DND-41 (cell line): ENCODE data around the gene GATA2.

Experiments
- ATAC-seq: fragments of 200-7000 bp; cut with Tn5 transposase; 3 replicates; pipeline ENCODE4 v1.9.1; 2021; ENCODE audit warnings: low read depth; ENCODE audit not compliant: insufficient read depth
- DNase-seq: peaks from one replicate; pipeline ENCODE4 v3.0.0-alpha.2; 2020
- H2AFZ ChIP-seq: 2 replicates; pipeline ENCODE4 v1.6.0; 2012; ENCODE audit warnings: low read depth, low read length
- H3K27ac ChIP-seq: 2 replicates; pipeline ENCODE4 v1.5.1; 2012; ENCODE audit warnings: low read length, inconsistent platforms
- H3K27me3 ChIP-seq: fragments of 200-600 bp; sonication (generic); 2 replicates; pipeline ENCODE4 v1.6.0; 2012; ENCODE audit warnings: low read length, mild to moderate bottlenecking, inconsistent platforms; ENCODE audit not compliant: insufficient read depth, poor library complexity
- H3K36me3 ChIP-seq: 2 replicates; pipeline ENCODE4 v1.5.1; 2012; ENCODE audit warnings: low read length, inconsistent platforms; ENCODE audit not compliant: insufficient read depth
- H3K4me1 ChIP-seq: 2 replicates; pipeline ENCODE4 v1.5.1; 2012; ENCODE audit warnings: mild to moderate bottlenecking, low read length; ENCODE audit not compliant: insufficient read depth
- H3K4me2 ChIP-seq: 2 replicates; pipeline ENCODE4 v1.6.0; 2012; ENCODE audit warnings: mild to moderate bottlenecking, moderate library complexity, low read length, inconsistent platforms; ENCODE audit not compliant: insufficient read depth
- H3K4me3 ChIP-seq, 2 experiments: fragments of 200-600 bp in 1 of 2; shearing (Covaris generic) in 1 of 2; 2 replicates each; pipeline ENCODE4 v1.5.1; 2012 to 2016; ENCODE audit warnings: inconsistent platforms in 2 of 2, low read length in 2 of 2, mild to moderate bottlenecking in 2 of 2, low read depth in 1 of 2, moderate library complexity in 1 of 2
- H3K79me2 ChIP-seq: 2 replicates; pipeline ENCODE4 v1.6.0; 2012; ENCODE audit warnings: low read length, inconsistent platforms; ENCODE audit not compliant: insufficient read depth
- H3K9ac ChIP-seq: 2 replicates; pipeline ENCODE4 v1.6.0; 2012; ENCODE audit warnings: low read depth, mild to moderate bottlenecking, inconsistent platforms, low read length, moderate library complexity
- H3K9me3 ChIP-seq: 2 replicates; pipeline ENCODE4 v1.5.1; 2012; ENCODE audit warnings: low read length, moderate library complexity, mild to moderate bottlenecking, inconsistent platforms; ENCODE audit not compliant: insufficient read depth, severe bottlenecking
- H4K20me1 ChIP-seq: 2 replicates; pipeline ENCODE4 v1.6.0; 2012; ENCODE audit warnings: low read length; ENCODE audit not compliant: insufficient read depth
- EZH2 ChIP-seq: IDR thresholded peaks from 3 replicates; pipeline ENCODE4 v1.6.1; 2012; ENCODE audit warnings: borderline replicate concordance, low read depth, mild to moderate bottlenecking, moderate library complexity, low read length, inconsistent platforms; ENCODE audit not compliant: severe bottlenecking
- TF ChIP-seq, protein P1 (sequence below): IDR thresholded peaks from 2 replicates; pipeline ENCODE4 v1.5.1; 2012; ENCODE audit warnings: borderline replicate concordance, low read length, moderate library complexity, mild to moderate bottlenecking; ENCODE audit not compliant: poor library complexity, severe bottlenecking; ENCODE audit errors: extremely low read depth

GATA2 gene

DNA sequence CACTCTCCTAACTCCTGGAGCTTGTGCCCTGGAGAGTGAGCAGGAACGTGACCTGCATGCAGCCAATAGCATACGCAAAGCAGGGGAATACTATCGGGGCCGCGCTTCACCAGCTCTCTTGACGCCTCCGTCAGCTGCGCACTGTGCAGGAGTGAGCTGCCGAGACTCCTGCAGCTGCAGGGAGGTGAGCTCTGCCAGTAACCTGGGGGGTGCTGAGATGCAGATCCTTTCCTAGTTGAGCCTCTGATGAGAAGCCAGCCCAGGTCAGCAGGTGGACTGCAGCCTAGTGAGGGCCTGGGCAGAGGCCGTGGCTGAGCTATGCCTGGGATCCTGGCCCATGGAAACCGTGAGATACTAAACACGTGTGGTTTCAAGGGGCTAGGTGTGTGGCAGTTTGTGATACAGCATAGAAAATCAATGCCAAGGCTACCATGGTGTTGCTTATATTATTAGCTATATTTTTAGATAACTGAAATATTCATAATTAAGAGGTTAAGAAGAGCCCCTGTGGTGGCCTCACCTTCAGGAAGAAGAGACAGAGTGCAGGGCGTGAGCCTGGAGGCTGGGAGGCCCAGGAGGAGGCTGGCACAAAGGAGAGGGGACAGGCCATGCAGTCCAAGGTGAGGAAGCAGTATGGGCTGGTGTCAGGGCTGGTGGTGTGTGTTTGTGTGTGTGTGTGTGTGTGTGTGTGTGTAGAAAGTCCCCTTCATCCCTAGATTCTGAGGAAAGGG, 20.4 kb downstream of the GATA2 start:
- Histone ChIP-seq H3K79me2 (no peaks in the 10 kb centered on the region), H4K20me1 (0 out of 2 replicates have a peak, but pooled peaks cover 4% of the 10 kb centered on the region), H3K27ac (no peak overlapping the region), H3K9me3 (no peaks in the 10 kb centered on the region), H3K9ac (no peak overlapping the region), H3K4me2 (no peak overlapping the region), H3K4me3 (no peak overlapping the region), H3K27me3 (peaks cover 25% of the 10 kb centered on the region), H3K36me3 (no peaks in the 10 kb centered on the region), H2AFZ (no peak overlapping the region), H3K4me1 (no peaks in the 10 kb centered on the region)
- ATAC-seq (no peak), DNase-seq (no peak)
- TF ChIP-seq EZH2, result no peak
- TF ChIP-seq, protein P1, sequence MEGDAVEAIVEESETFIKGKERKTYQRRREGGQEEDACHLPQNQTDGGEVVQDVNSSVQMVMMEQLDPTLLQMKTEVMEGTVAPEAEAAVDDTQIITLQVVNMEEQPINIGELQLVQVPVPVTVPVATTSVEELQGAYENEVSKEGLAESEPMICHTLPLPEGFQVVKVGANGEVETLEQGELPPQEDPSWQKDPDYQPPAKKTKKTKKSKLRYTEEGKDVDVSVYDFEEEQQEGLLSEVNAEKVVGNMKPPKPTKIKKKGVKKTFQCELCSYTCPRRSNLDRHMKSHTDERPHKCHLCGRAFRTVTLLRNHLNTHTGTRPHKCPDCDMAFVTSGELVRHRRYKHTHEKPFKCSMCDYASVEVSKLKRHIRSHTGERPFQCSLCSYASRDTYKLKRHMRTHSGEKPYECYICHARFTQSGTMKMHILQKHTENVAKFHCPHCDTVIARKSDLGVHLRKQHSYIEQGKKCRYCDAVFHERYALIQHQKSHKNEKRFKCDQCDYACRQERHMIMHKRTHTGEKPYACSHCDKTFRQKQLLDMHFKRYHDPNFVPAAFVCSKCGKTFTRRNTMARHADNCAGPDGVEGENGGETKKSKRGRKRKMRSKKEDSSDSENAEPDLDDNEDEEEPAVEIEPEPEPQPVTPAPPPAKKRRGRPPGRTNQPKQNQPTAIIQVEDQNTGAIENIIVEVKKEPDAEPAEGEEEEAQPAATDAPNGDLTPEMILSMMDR, result no peak

DNA sequence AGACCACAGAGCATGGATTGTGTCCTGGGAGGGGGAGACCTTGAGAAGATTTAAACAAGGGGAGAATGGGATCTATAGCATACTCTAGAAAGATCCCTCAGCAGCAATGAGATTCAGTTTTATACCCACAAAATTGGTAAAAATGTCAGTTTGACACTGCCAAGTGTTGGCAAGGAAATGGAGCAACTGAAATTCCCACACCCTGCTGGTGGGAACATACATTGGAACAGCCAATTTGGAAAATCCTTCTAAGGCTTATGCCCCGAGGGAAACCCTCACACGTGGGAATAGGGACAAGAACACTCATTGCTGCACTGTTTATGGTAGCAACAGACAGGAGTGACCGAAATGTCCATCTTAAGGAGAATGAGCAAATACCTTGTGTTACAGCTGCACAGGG, 21.3 kb downstream of the GATA2 start:
- no peak overlapping the region for H3K27ac ChIP-seq
- H3K9ac ChIP-seq, result no peak overlapping the region
- H4K20me1 ChIP-seq, result peaks cover 4% of the 10 kb centered on the region; the same call in 1 of the 2 replicates
- H3K4me2 ChIP-seq, result no peak overlapping the region
- TF ChIP-seq, protein P1, result no peak
- no peak for TF ChIP-seq EZH2
- H3K4me3 ChIP-seq, result no peak overlapping the region
- H3K27me3 ChIP-seq, result peaks cover 25% of the 10 kb centered on the region
- no peaks in the 10 kb centered on the region for H3K4me1 ChIP-seq
- no peaks in the 10 kb centered on the region for H3K79me2 ChIP-seq
- no peak for ATAC-seq
- no peaks in the 10 kb centered on the region for H3K9me3 ChIP-seq
- no peak for DNase-seq
- no peak overlapping the region for H2AFZ ChIP-seq
- H3K36me3 ChIP-seq, result no peaks in the 10 kb centered on the region

DNA sequence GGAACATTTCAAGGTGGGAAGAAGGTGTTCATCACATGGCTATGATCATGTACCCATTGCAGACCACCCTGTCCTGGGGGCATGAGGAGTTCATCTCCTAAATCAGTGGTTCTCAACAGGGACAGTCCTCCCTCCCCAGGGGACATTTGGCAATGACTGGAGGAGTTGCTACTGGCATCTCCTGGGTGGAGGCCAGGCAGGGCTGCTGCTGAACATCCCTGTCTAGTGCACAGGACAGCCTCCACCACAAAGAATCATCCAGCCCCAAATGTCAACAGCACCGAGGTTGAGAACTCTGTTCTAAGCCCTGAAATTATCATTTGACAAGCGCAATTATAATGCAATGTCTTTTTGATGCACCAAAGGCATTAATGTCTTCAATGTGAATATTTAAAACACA, 21.9 kb downstream of the GATA2 start:
- peaks cover 4% of the 10 kb centered on the region; the same call in 1 of the 2 replicates for H4K20me1 ChIP-seq
- no peak overlapping the region for H3K4me2 ChIP-seq
- H3K4me3 ChIP-seq, result no peak overlapping the region
- no peaks in the 10 kb centered on the region for H3K9me3 ChIP-seq
- ATAC-seq, result no peak
- no peak for DNase-seq
- no peak overlapping the region for H2AFZ ChIP-seq
- H3K36me3 ChIP-seq, result no peaks in the 10 kb centered on the region
- H3K9ac ChIP-seq, result no peak overlapping the region
- no peak overlapping the region for H3K27ac ChIP-seq
- TF ChIP-seq, protein P1, result no peak
- no peak for TF ChIP-seq EZH2
- H3K4me1 ChIP-seq, result no peaks in the 10 kb centered on the region
- H3K27me3 ChIP-seq, result peaks cover 25% of the 10 kb centered on the region
- no peaks in the 10 kb centered on the region for H3K79me2 ChIP-seq
